OCI-LY7 (cell line): ENCODE results near the gene DKK3. TPM values are rescaled to one million over a fixed set of nuclear protein-coding genes. Genes with fewer than 3 reads are reported as not detected.

Experiments used
- BruUV-seq: library from RNA; stranded (reverse); fragments of 400-500 nt; replicated peaks from 2 replicates; lab custom pipeline; 2021; lab: Mats Ljungman, UMichigan
- CTCF ChIA-PET: fragments of 300-600 bp; sonication (Branson Sonifier 250); formaldehyde crosslinking; loops from one replicate; lab custom pipeline; 2022; ENCODE audit warnings: antibody characterized with exemption; ENCODE audit not compliant: unreplicated experiment; lab: Charles Lee
- POLR2A ChIA-PET: fragments of 300-600 bp; sonication (Branson Sonifier 250); formaldehyde crosslinking; loops from one replicate; lab custom pipeline; 2022; ENCODE audit warnings: antibody characterized with exemption; lab: Charles Lee
- DNase-seq: peaks from one replicate; pipeline ENCODE4 v3.0.0-alpha.2; 2015; ENCODE audit warnings: low spot score
- H2AFZ ChIP-seq: fragments of 200-600 bp; sonication (generic), shearing (Covaris generic); 2 replicates; pipeline ENCODE4 v1.6.1; 2014; ENCODE audit warnings: mild to moderate bottlenecking, antibody characterized with exemption, low read length, moderate library complexity
- H3K27ac ChIP-seq: fragments of 200-600 bp; sonication (generic); 2 replicates; pipeline ENCODE4 v1.5.1; 2014; ENCODE audit warnings: mixed run types, low read depth, mild to moderate bottlenecking, moderate library complexity, low read length, inconsistent platforms; ENCODE audit not compliant: poor library complexity, severe bottlenecking
- H3K36me3 ChIP-seq: fragments of 200-600 bp; sonication (generic); 2 replicates; pipeline ENCODE4 v1.6.1; 2014; ENCODE audit warnings: mild to moderate bottlenecking, antibody characterized with exemption, low read length, moderate library complexity, mixed read lengths; ENCODE audit not compliant: insufficient read depth
- H3K4me1 ChIP-seq: fragments of 200-600 bp; sonication (generic); 2 replicates; pipeline ENCODE4 v1.5.1; 2014; ENCODE audit warnings: mild to moderate bottlenecking, low read length; ENCODE audit not compliant: insufficient read depth, poor library complexity, severe bottlenecking
- H3K4me2 ChIP-seq: fragments of 200-600 bp; sonication (generic); 2 replicates; pipeline ENCODE4 v1.6.1; 2014; ENCODE audit warnings: mild to moderate bottlenecking, low read length
- H3K4me3 ChIP-seq: fragments of 200-600 bp; sonication (generic); 2 replicates; pipeline ENCODE4 v1.5.1; 2014; ENCODE audit warnings: mild to moderate bottlenecking, low read depth, low read length; ENCODE audit not compliant: poor library complexity, severe bottlenecking
- H3K79me2 ChIP-seq: fragments of 200-600 bp; sonication (generic); 2 replicates; pipeline ENCODE4 v1.6.1; 2016; ENCODE audit warnings: low read depth, mild to moderate bottlenecking, low read length, moderate library complexity, mixed read lengths; ENCODE audit not compliant: insufficient read depth
- H3K9me2 ChIP-seq: fragments of 200-600 bp; sonication (generic); 2 replicates; pipeline ENCODE4 v1.6.1; 2016; ENCODE audit warnings: mild to moderate bottlenecking, low read length, mixed read lengths; ENCODE audit not compliant: insufficient read depth
- H3K9me3 ChIP-seq: fragments of 200-600 bp; sonication (generic); 2 replicates; pipeline ENCODE4 v1.6.1; 2014; ENCODE audit warnings: mild to moderate bottlenecking, mixed run types, low read length, mixed read lengths
- H4K20me1 ChIP-seq: fragments of 200-600 bp; sonication (generic); 2 replicates; pipeline ENCODE4 v1.6.1; 2014; ENCODE audit warnings: mild to moderate bottlenecking, antibody characterized with exemption, low read length, moderate library complexity, mixed read lengths; ENCODE audit not compliant: insufficient read depth
- CTCF ChIP-seq: fragments of 200-600 bp; sonication (generic); conservative IDR thresholded peaks from 2 replicates; pipeline ENCODE4 v1.5.1; 2014; ENCODE audit warnings: mild to moderate bottlenecking, antibody characterized with exemption, low read length, moderate library complexity, mixed read lengths
- EZH2phosphoT487 ChIP-seq: fragments of 200-600 bp; sonication (generic); IDR thresholded peaks from 2 replicates; pipeline ENCODE4 v1.6.1; 2018; ENCODE audit warnings: low read depth, borderline replicate concordance, mild to moderate bottlenecking, mixed run types, antibody characterized with exemption, low read length, moderate library complexity, mixed read lengths
- intact Hi-C: fragments of 100-400 bp; cut with micrococcal nuclease; formaldehyde crosslinking; loops from one replicate; pipeline ENCODE4 v1.10.0; 2022; ENCODE audit not compliant: unreplicated experiment
- total RNA-seq, 2 experiments: library from RNA; depleted of rRNA in 1 of 2; stranded (reverse); fragments of >200 nt in 1 of 2; shearing (Covaris generic) in 1 of 2; gene quantifications; 2 replicates each; pipeline ENCODE4 v1.2.3, GENCODE V29; 2014 to 2022

The DKK3 gene
- total RNA-seq, 2 experiments from 2014 or later, result not detected

- CTCF ChIA-PET, result no interaction called here
- TF ChIP-seq EZH2phosphoT487 (no peak), CTCF (no peak)
- BruUV-seq, result no TSS peak
Observed at GRCh38 chr11:12003815-12004214, 4.6 kb downstream of the DKK3 start.

GRCh38 chr11:12003336-12003735 is 5.1 kb downstream of the DKK3 start:
- Histone ChIP-seq H3K36me3 (no peaks in the 10 kb centered on the region), H2AFZ (no peak overlapping the region), H3K4me3 (no peak overlapping the region), H4K20me1 (no peaks in the 10 kb centered on the region), H3K27ac (no peak overlapping the region), H3K79me2 (no peaks in the 10 kb centered on the region), H3K9me3 (no peaks in the 10 kb centered on the region), H3K4me1 (no peaks in the 10 kb centered on the region), H3K9me2 (no peaks in the 10 kb centered on the region), H3K4me2 (no peak overlapping the region)
- CTCF ChIA-PET, result no interaction called here
- DNase-seq, result no peak
- BruUV-seq, result no TSS peak
- TF ChIP-seq CTCF (no peak), EZH2phosphoT487 (no peak)
- POLR2A ChIA-PET, result no interaction called here
- intact Hi-C loops, result no loop called here

More at GRCh38 chr11:12003815-12004214, 4.6 kb downstream of the DKK3 start:
- DNase-seq, result no peak
- H3K4me1 ChIP-seq, result no peaks in the 10 kb centered on the region
- no peaks in the 10 kb centered on the region for H3K36me3 ChIP-seq
- H3K4me3 ChIP-seq, result no peak overlapping the region
- no peak overlapping the region for H3K4me2 ChIP-seq
- H3K27ac ChIP-seq, result no peak overlapping the region
- no peaks in the 10 kb centered on the region for H4K20me1 ChIP-seq
- POLR2A ChIA-PET, result no interaction called here
- H3K9me2 ChIP-seq, result no peaks in the 10 kb centered on the region
- intact Hi-C loops, result no loop called here
- no peaks in the 10 kb centered on the region for H3K79me2 ChIP-seq
- no peaks in the 10 kb centered on the region for H3K9me3 ChIP-seq
- no peak overlapping the region for H2AFZ ChIP-seq

- CTCF ChIA-PET, result no interaction called here
- intact Hi-C loops, result no loop called here
Observed at GRCh38 chr11:12001186-12001585, 7.2 kb downstream of the DKK3 start.

More at GRCh38 chr11:12001186-12001585, 7.2 kb downstream of the DKK3 start:
- BruUV-seq, result no TSS peak
- H3K4me3 ChIP-seq, result no peak overlapping the region
- no peaks in the 10 kb centered on the region for H3K4me1 ChIP-seq
- no peak overlapping the region for H3K27ac ChIP-seq
- no peak overlapping the region for H2AFZ ChIP-seq
- TF ChIP-seq EZH2phosphoT487 (no peak), CTCF (no peak)
- no peaks in the 10 kb centered on the region for H3K9me3 ChIP-seq
- POLR2A ChIA-PET, result no interaction called here
- H4K20me1 ChIP-seq, result no peaks in the 10 kb centered on the region
- H3K9me2 ChIP-seq, result no peaks in the 10 kb centered on the region
- no peak overlapping the region for H3K4me2 ChIP-seq
- no peaks in the 10 kb centered on the region for H3K79me2 ChIP-seq
- H3K36me3 ChIP-seq, result no peaks in the 10 kb centered on the region
- no peak for DNase-seq
